Skeletal muscle tissue (tissue), 4 donors: ENCODE results near the gene CDKN1A. TPM values are rescaled to one million over a fixed set of nuclear protein-coding genes. Genes with fewer than 3 reads are reported as not detected.

Experiments
- H3K27ac ChIP-seq: one replicate; pipeline ENCODE4 v1.7.0; 2013; ENCODE audit warnings: mild to moderate bottlenecking, low read depth, low read length, inconsistent platforms
- H3K27me3 ChIP-seq, 3 donors: one replicate each; pipeline ENCODE4 v1.7.0; 2013; ENCODE audit warnings: low read length in 3 of 3; ENCODE audit not compliant: control insufficient read depth in 3 of 3, insufficient read depth in 3 of 3
- H3K36me3 ChIP-seq, 3 donors: one replicate each; pipeline ENCODE4 v1.7.0; 2013; ENCODE audit warnings: low read length in 3 of 3; ENCODE audit not compliant: control insufficient read depth in 3 of 3, insufficient read depth in 3 of 3
- H3K4me1 ChIP-seq, 3 donors: one replicate each; pipeline ENCODE4 v1.7.0; 2013; ENCODE audit warnings: low read length in 3 of 3, mild to moderate bottlenecking in 3 of 3; ENCODE audit not compliant: control insufficient read depth in 3 of 3, insufficient read depth in 3 of 3
- H3K4me3 ChIP-seq, 3 donors: one replicate each; pipeline ENCODE4 v1.7.0; 2013; ENCODE audit warnings: low read length in 3 of 3
- H3K9ac ChIP-seq, 3 donors: one replicate each; pipeline ENCODE4 v1.7.0; 2013; ENCODE audit warnings: low read length in 3 of 3, mild to moderate bottlenecking in 3 of 3, moderate library complexity in 2 of 3, low read depth in 1 of 3
- H3K9me3 ChIP-seq, 3 donors: one replicate each; pipeline ENCODE4 v1.7.0; 2013; ENCODE audit warnings: low read length in 3 of 3; ENCODE audit not compliant: control insufficient read depth in 3 of 3
- total RNA-seq: library from RNA; depleted of rRNA; stranded (reverse); fragments of >200 nt; gene quantifications from one replicate; pipeline ENCODE4 v1.2.3, GENCODE V29; 2014
- donor health status: Osteomylitis.

The CDKN1A gene
- total RNA-seq, 1 donor from 2014 or later = 62.1 TPM

GRCh38 chr6:36692861-36693702 is 14.6 kb downstream of the CDKN1A start:
- Histone ChIP-seq H3K36me3 (no peaks in the 10 kb centered on the region), H3K27me3 (no peaks in the 10 kb centered on the region), H3K9me3 (no peaks in the 10 kb centered on the region), H3K27ac (peak overlapping the region; percentile 20), H3K4me3 (no peak overlapping the region), H3K9ac (peak overlapping the region in 2 of 3 donors; percentile 47 to 55), H3K4me1 (peaks cover 4 to 21% (median 10%) of the 10 kb centered on the region in 3 donors)

- H3K9me3 ChIP-seq = no peaks in the 10 kb centered on the region
- H3K4me3 ChIP-seq = no peak overlapping the region
These were observed 16.1 kb downstream of the CDKN1A start for GRCh38 chr6:36694616-36695015.

GRCh38 chr6:36695414-36695813 is 16.9 kb downstream of the CDKN1A start:
- H3K9ac ChIP-seq = no peak overlapping the region
- H3K27me3 ChIP-seq = no peaks in the 10 kb centered on the region
- H3K27ac ChIP-seq = no peak overlapping the region
- no peak overlapping the region for H3K4me3 ChIP-seq
- no peaks in the 10 kb centered on the region for H3K9me3 ChIP-seq
- H3K36me3 ChIP-seq = no peaks in the 10 kb centered on the region
- H3K4me1 ChIP-seq = peaks cover 4 to 21% (median 10%) of the 10 kb centered on the region in 3 donors

More at GRCh38 chr6:36694616-36695015, 16.1 kb downstream of the CDKN1A start:
- Histone ChIP-seq H3K27me3 (no peaks in the 10 kb centered on the region), H3K36me3 (no peaks in the 10 kb centered on the region), H3K4me1 (peaks cover 4 to 21% (median 10%) of the 10 kb centered on the region in 3 donors), H3K9ac (no peak overlapping the region), H3K27ac (no peak overlapping the region)

- Histone ChIP-seq H3K4me1 (peaks cover 3 to 11% (median 6%) of the 10 kb centered on the region in 3 donors), H3K9me3 (no peaks in the 10 kb centered on the region), H3K36me3 (no peaks in the 10 kb centered on the region), H3K4me3 (no peak within 1 kb of the TSS), H3K9ac (no peak within 1 kb of the TSS), H3K27me3 (no peaks in the 10 kb centered on the region), H3K27ac (no peak within 1 kb of the TSS)
These were observed 19.0 kb downstream of the CDKN1A start, which contains the start of gene RAB44 for GRCh38 chr6:36697481-36697903. Gene RAB44, plus strand, starts transcription at chr6:36697826. Its CDS starts 6,410 bp downstream, at chr6:36704236.

- Histone ChIP-seq H3K4me1 (peaks cover 0 to 4% (median under 1%) of the 10 kb centered on the region in 3 donors), H3K27me3 (no peaks in the 10 kb centered on the region), H3K36me3 (no peaks in the 10 kb centered on the region), H3K9me3 (no peaks in the 10 kb centered on the region), H3K4me3 (no peak overlapping the region), H3K9ac (no peak overlapping the region), H3K27ac (no peak overlapping the region)
These were observed 19.7 kb downstream of the CDKN1A start for GRCh38 chr6:36698196-36698595.

GRCh38 chr6:36698871-36699271 is 20.4 kb downstream of the CDKN1A start:
- Histone ChIP-seq H3K36me3 (no peaks in the 10 kb centered on the region), H3K4me1 (no peaks in the 10 kb centered on the region), H3K9ac (no peak overlapping the region), H3K9me3 (no peaks in the 10 kb centered on the region), H3K27me3 (no peaks in the 10 kb centered on the region), H3K4me3 (no peak overlapping the region), H3K27ac (no peak overlapping the region)

- no peaks in the 10 kb centered on the region for H3K27me3 ChIP-seq
- H3K27ac ChIP-seq = no peak overlapping the region
These were observed 20.8 kb downstream of the CDKN1A start for GRCh38 chr6:36699348-36699747.

GRCh38 chr6:36700071-36700812 is 21.7 kb downstream of the CDKN1A start:
- H3K4me3 ChIP-seq = no peak overlapping the region
- no peaks in the 10 kb centered on the region for H3K4me1 ChIP-seq
- H3K27me3 ChIP-seq = no peaks in the 10 kb centered on the region
- no peak overlapping the region for H3K9ac ChIP-seq
- no peak overlapping the region for H3K27ac ChIP-seq
- H3K36me3 ChIP-seq = no peaks in the 10 kb centered on the region
- H3K9me3 ChIP-seq = no peaks in the 10 kb centered on the region

More at GRCh38 chr6:36699348-36699747, 20.8 kb downstream of the CDKN1A start:
- Histone ChIP-seq H3K9me3 (no peaks in the 10 kb centered on the region), H3K9ac (no peak overlapping the region), H3K4me3 (no peak overlapping the region), H3K4me1 (no peaks in the 10 kb centered on the region), H3K36me3 (no peaks in the 10 kb centered on the region)

GRCh38 chr6:36700831-36701230 is 22.3 kb downstream of the CDKN1A start:
- H3K27ac ChIP-seq = no peak overlapping the region
- no peak overlapping the region for H3K4me3 ChIP-seq
- no peak overlapping the region for H3K9ac ChIP-seq
- no peaks in the 10 kb centered on the region for H3K27me3 ChIP-seq
- no peaks in the 10 kb centered on the region for H3K4me1 ChIP-seq
- H3K36me3 ChIP-seq = no peaks in the 10 kb centered on the region
- H3K9me3 ChIP-seq = no peaks in the 10 kb centered on the region
